NCI-H1694 treated with DMSO at 0.1 percent for 48 hours (cell line): Measurements from ENCODE around the gene SOCS7.

Experiments used
- DNase-seq: peaks from one replicate; lab custom pipeline; 2025; lab: John Stamatoyannopoulos, UW

Gene SOCS7

DNA sequence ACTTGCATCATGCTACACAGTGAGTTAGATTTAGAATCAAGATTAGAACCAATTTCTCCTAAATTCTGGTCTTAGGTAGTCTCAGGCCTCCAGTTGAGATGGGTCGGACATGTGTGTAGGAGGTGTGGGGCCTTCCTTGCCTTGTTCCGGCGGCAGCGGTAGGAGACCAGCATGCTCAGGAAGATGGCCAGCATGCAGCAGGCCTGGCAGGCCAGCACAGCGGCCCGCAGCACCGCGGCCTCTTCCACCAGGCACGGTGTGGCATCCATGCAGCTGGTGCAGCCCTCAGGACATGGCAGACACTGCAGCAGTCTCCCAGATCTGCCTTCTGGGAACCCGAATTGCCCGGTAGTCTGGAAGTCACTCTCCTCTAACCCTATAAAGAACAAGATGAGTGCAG lies 14.8 kb upstream of the SOCS7 start:
- DNase-seq, result no peak

DNA sequence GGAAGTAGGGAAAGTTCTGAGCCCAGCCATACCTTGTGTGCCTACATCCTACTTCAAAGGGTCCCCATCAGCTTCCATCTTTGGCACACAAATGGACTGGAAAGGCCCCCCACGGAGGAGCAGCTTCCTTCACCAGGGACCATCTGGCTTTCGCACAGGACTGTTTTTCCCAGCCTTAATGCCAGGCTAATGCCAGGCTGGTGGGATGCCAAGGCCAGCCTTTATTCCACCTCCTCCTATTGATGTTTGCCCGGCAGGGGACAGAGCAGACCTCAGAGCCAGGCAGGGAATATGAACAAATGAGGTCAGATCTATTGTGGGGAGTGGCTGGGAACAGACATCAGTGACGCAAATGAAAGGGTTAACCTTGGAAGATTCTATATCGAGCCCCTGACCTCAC lies 13.6 kb upstream of the SOCS7 start:
- DNase-seq, result peak; percentile 48

- no peak for DNase-seq
Measured at GRCh38 chr17:38338535-38338934, 13.1 kb upstream of the SOCS7 start.

- no peak for DNase-seq
Measured at GRCh38 chr17:38339891-38340290, 11.8 kb upstream of the SOCS7 start.

- DNase-seq, result peak; percentile 37
Measured at GRCh38 chr17:38341035-38341721, 10.5 kb upstream of the SOCS7 start.

GRCh38 chr17:38342886-38343607 lies 8.6 kb upstream of the SOCS7 start:
- no peak for DNase-seq

DNA sequence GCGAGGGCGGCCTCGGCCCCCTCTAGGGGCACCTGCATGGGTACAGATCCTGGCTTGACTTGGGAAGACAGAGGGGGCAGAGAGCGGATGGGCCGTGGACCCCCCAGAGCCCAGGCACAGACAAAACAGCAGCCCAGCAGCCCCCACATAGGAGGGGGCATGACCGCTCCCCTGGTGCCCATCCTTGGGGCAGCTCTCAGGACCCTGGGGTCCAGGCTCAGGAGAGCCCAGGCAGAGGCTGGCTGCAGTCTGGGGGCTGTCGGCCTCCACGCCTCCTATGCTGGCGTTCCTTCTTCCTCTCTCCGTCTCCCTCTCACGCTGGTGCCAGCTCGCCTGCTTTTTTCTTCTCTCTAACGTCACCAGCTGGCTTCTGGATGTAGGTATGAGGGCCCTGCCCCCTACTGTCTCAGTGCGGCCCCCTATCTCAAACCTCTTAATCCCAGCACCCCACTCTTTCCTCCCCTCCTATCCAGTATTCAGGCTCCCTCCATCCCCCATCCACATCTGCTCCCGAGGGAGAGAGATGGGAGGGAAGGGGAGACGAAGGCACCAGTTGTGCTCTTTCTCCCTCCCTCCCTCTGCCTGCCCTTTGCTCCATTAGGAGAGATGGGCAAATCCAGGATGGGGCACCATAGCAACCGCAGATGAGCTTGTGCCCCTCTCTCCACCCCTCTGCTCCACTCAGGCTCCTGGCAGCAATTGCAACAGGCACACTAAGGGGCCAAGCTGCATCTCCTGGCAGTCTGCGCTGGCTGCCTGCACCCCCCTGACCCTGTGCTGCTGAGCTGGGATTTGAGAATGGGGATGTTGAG lies 7.8 kb upstream of the SOCS7 start, which contains the start of gene GPR179:
TSS of gene GPR179 (minus strand) at position 349 of the 812 bp plus-strand sequence. CDS start at position 182, 167 bp downstream.
- DNase-seq, result peak; percentile 84

GRCh38 chr17:38344420-38344745 lies 7.3 kb upstream of the SOCS7 start:
- no peak for DNase-seq

- no peak for DNase-seq
Measured at GRCh38 chr17:38345743-38346142, 5.9 kb upstream of the SOCS7 start.

- peak; percentile 83 for DNase-seq
Measured at GRCh38 chr17:38349097-38349730, 2.4 kb upstream of the SOCS7 start.

GRCh38 chr17:38350035-38350434 lies 1.6 kb upstream of the SOCS7 start:
- DNase-seq, result no peak

- no peak for DNase-seq
Measured at GRCh38 chr17:38352245-38353085, 821 bp downstream of the SOCS7 start.

- no peak for DNase-seq
Measured at GRCh38 chr17:38353086-38353604, 1.5 kb downstream of the SOCS7 start.

GRCh38 chr17:38353668-38354067 lies 2.0 kb downstream of the SOCS7 start:
- DNase-seq, result no peak

- DNase-seq, result no peak
Measured at GRCh38 chr17:38354466-38354865, 2.8 kb downstream of the SOCS7 start.

GRCh38 chr17:38355251-38355650 lies 3.6 kb downstream of the SOCS7 start:
- no peak for DNase-seq

DNA sequence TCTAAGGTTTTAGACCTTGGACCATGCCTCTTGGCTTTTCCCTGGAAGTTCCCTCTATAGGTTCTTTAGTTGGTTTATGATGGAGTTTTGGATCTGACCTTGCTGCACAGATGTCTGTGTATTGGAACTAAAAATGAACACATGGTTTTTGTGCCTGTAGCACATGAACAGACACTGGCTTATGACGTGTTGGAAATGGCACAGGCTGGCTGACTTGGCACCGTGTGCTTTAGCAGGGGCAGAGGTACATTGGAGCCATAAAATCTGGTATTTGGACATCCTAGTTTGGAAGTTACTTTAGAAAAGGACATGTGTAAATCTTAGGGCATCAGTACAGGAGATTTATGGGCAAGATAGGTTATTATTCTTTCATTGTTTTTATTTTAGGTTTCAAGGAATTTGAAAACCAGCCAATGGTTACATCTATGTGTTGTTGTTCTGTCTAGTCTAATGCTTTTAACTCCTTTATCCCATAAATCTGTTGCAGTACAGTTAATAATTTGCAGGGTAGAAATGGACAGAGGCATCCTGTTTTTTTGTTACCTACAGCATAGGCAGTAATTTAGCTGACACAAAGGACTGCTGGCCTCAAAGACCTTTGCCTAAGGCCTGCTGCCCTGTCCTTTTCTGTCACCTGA lies 6.0 kb downstream of the SOCS7 start:
- DNase-seq, result peak; percentile 93

DNA sequence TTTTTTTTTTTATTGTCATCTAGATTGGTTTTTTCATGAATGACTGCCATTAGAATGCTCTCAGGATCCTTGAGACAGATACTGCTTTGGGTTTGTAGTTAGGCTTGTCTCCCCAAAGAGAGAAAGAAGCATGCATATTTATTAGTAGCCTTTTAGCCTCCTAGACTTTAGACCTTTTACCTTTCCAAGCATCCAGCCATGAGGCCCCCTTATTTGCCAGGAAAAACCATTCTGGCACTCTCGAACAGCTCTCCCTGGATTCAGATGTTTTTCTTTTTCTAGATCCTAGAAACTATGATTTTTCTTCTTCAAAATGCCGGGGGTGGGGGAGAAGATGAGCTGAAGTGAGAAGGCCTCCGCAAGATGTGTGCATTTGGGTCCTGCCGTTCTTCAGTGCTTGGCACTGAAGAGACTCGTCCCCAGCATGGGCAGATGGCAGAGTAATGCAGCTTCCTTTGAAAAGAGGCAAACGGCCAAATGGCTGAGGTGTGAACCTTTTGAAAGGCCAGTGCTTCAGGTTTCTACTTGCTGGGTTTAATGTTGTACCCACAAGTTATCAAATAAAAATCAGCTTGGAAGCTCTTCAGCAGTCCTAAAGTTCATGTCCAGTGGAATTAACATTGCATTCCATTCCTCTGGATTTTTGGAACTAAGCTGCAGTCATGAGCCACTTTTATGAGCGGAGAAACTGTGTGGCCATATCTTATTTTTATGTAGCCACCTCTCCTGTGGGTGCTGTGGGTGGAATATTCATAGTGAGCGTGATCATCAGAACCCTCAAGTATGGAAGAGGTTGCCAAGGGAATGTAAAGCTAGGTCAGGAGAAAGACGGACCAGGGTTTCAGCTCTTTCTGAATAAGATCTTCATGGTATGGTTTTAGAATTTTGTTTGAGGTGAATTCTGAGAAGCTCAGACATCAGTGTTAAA lies 7.2 kb downstream of the SOCS7 start:
- peak; percentile 44 for DNase-seq

DNA sequence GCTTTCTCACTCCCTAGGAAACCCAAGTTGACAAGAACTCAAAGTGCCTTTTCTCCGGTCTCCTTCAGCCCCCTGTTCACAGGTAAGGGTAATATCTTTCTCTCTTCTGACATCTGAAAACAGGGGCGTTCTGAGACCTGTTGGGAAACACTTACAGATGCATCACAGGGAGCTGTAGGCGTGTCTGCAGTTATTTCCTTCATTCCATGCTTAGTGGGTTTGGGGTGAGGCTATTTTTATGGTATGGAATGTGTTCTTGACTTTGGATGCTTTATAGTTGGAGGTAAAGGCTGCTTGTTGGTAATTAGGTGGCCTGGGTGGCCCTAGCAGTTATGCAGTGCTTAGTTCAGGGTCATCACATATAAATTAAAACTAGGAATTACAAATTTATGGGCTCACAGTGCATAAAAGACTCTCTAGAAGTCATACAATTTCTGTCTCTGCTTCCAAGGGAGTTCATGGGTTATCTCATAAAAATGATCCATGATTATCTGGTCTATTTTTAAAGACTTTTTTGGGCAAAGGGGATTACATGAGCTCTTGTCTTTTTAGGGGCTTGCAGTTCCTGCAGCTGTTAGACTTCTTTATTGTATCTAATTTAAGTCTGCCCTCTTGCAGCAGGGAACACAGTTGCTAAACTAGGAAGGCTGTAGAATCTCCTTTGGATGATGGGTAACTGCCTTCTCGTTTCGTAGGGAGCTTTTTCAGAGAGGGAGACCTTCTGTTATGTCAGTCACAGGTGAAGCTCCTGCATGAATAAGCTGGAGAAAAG lies 10.2 kb downstream of the SOCS7 start:
- DNase-seq, result no peak
